Progenitor cell of endocrine pancreas (in vitro differentiated cells): ENCODE results near the gene PTK6. TPM values are rescaled to one million over a fixed set of nuclear protein-coding genes. Genes with fewer than 3 reads are reported as not detected.

Experiments used
- DNase-seq: peaks from one replicate; pipeline ENCODE4 v3.0.0; 2021; ENCODE audit warnings: low spot score; ENCODE audit not compliant: unreplicated experiment
- H3K27ac Mint-ChIP-seq: 2 replicates; pipeline ENCODE4 v1.8.0; 2021; ENCODE audit warnings: mild to moderate bottlenecking, moderate library complexity, mixed read lengths
- H3K27me3 Mint-ChIP-seq: 2 replicates; pipeline ENCODE4 v1.8.0; 2021; ENCODE audit warnings: mixed read lengths
- H3K36me3 Mint-ChIP-seq: 2 replicates; pipeline ENCODE4 v1.8.0; 2022; ENCODE audit warnings: mixed read lengths; ENCODE audit not compliant: insufficient read depth
- H3K4me1 Mint-ChIP-seq: 2 replicates; pipeline ENCODE4 v1.8.0; 2021; ENCODE audit warnings: low read depth, mixed read lengths
- H3K4me3 Mint-ChIP-seq: 2 replicates; pipeline ENCODE4 v1.8.0; 2021; ENCODE audit warnings: low read depth, mild to moderate bottlenecking, moderate library complexity, mixed read lengths
- H3K9me3 Mint-ChIP-seq: 2 replicates; pipeline ENCODE4 v1.8.0; 2021; ENCODE audit warnings: low read depth, mixed read lengths
- total RNA-seq: library from RNA; stranded (reverse); gene quantifications from 2 replicates; pipeline ENCODE4 v1.2.1, GENCODE V29; 2021
- TF ChIP-seq, protein P1 (sequence below): fragments of 200-600 bp; sonication (generic); IDR thresholded peaks from one replicate; pipeline ENCODE4 v1.5.0; 2021; ENCODE audit warnings: antibody characterized with exemption, mild to moderate bottlenecking; ENCODE audit not compliant: unreplicated experiment

PTK6 gene
- total RNA-seq, 1 donor from 2014 or later, result 0.29 TPM

GRCh38 chr20:63496596-63497120, 40.5 kb downstream of the PTK6 start:
- DNase-seq, result peak; percentile 8
- H3K9me3 Mint-ChIP-seq, result peaks cover 4% of the 10 kb centered on the region
- H3K4me1 Mint-ChIP-seq, result peaks cover 1% of the 10 kb centered on the region
- TF ChIP-seq, protein P1, sequence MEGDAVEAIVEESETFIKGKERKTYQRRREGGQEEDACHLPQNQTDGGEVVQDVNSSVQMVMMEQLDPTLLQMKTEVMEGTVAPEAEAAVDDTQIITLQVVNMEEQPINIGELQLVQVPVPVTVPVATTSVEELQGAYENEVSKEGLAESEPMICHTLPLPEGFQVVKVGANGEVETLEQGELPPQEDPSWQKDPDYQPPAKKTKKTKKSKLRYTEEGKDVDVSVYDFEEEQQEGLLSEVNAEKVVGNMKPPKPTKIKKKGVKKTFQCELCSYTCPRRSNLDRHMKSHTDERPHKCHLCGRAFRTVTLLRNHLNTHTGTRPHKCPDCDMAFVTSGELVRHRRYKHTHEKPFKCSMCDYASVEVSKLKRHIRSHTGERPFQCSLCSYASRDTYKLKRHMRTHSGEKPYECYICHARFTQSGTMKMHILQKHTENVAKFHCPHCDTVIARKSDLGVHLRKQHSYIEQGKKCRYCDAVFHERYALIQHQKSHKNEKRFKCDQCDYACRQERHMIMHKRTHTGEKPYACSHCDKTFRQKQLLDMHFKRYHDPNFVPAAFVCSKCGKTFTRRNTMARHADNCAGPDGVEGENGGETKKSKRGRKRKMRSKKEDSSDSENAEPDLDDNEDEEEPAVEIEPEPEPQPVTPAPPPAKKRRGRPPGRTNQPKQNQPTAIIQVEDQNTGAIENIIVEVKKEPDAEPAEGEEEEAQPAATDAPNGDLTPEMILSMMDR, result no peak
- no peaks in the 10 kb centered on the region for H3K36me3 Mint-ChIP-seq
- peaks cover 19% of the 10 kb centered on the region for H3K27me3 Mint-ChIP-seq
- H3K27ac Mint-ChIP-seq, result no peak overlapping the region
- H3K4me3 Mint-ChIP-seq, result no peak overlapping the region

- H3K27me3 Mint-ChIP-seq, result peaks cover 16% of the 10 kb centered on the region
- H3K4me1 Mint-ChIP-seq, result peaks cover 1% of the 10 kb centered on the region
- H3K4me3 Mint-ChIP-seq, result no peak overlapping the region
- DNase-seq, result peak; percentile 76
- TF ChIP-seq, protein P1, result peak; percentile 99
- H3K9me3 Mint-ChIP-seq, result peaks cover 4% of the 10 kb centered on the region
- no peak overlapping the region for H3K27ac Mint-ChIP-seq
- no peaks in the 10 kb centered on the region for H3K36me3 Mint-ChIP-seq
Measured at GRCh38 chr20:63495741-63496595, 41.2 kb downstream of the PTK6 start.

- peak; percentile 13 for DNase-seq
- TF ChIP-seq, protein P1, result no peak
- Mint-ChIP-seq H3K9me3 (peaks cover 4% of the 10 kb centered on the region), H3K27ac (no peak overlapping the region), H3K36me3 (no peaks in the 10 kb centered on the region), H3K27me3 (peaks cover 14% of the 10 kb centered on the region), H3K4me1 (peaks cover 1% of the 10 kb centered on the region), H3K4me3 (no peak overlapping the region)
Measured at GRCh38 chr20:63495167-63495720, 41.9 kb downstream of the PTK6 start.

DNA sequence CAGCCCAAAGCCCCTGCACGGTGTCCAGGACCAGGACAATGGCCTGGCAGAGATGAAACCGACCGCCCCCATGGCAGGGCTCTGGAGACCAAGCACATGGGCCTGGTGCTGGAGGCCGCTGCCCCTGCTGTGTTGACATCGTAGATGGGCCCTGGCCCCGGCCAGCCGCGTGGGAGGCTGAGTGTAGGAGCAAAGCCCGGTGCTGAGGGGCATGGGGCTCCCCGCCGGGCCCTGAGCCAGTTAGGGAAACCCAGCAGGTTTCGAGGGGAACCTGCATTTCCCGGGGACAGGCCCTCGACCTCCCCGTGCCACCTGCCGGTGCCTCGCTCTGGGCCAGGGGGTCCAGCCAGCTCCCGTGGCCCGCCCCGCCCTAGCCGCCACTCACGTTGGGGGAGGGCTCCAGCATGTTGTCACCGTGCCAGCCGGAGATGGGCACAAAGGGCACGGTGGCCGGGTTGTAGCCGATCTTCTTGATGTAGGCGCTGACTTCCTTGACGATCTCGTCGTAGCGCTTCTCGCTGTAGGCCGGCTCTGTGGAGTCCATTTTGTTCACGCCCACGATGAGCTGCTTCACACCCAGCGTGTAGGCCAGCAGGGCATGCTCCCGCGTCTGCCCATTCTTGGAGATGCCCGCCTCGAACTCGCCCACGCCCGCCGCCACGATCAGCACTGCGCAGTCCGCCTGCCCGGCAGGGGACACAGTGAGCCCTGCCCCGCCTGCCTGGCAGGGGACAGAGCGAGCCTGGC, 42.6 kb downstream of the PTK6 start:
- no peaks in the 10 kb centered on the region for H3K36me3 Mint-ChIP-seq
- H3K9me3 Mint-ChIP-seq, result peaks cover 4% of the 10 kb centered on the region
- TF ChIP-seq, protein P1, result no peak
- DNase-seq, result peak; percentile 8
- peaks cover 1% of the 10 kb centered on the region for H3K4me1 Mint-ChIP-seq
- no peak overlapping the region for H3K27ac Mint-ChIP-seq
- H3K4me3 Mint-ChIP-seq, result no peak overlapping the region
- peaks cover 19% of the 10 kb centered on the region for H3K27me3 Mint-ChIP-seq

GRCh38 chr20:63494084-63494419, 43.1 kb downstream of the PTK6 start:
- TF ChIP-seq, protein P1, result no peak
- Mint-ChIP-seq H3K9me3 (peaks cover 4% of the 10 kb centered on the region), H3K36me3 (no peaks in the 10 kb centered on the region), H3K27ac (no peak overlapping the region), H3K27me3 (peaks cover 23% of the 10 kb centered on the region), H3K4me3 (no peak overlapping the region), H3K4me1 (peaks cover 1% of the 10 kb centered on the region)
- DNase-seq, result no peak
